K562 (cell line): ENCODE measurements around the gene VGLL1. TPM values are rescaled to one million over a fixed set of nuclear protein-coding genes. Genes with fewer than 3 reads are reported as not detected.

ENCODE experiments used
- ATAC-seq: fragments of 200-7000 bp; cut with Tn5 transposase; 3 replicates; pipeline ENCODE4 v1.9.1; 2020; ENCODE audit warnings: moderate library complexity
- BruUV-seq: library from RNA; stranded (reverse); fragments of 400-500 nt; replicated peaks from 2 replicates; lab custom pipeline; 2021; lab: Mats Ljungman, UMichigan
- CTCF ChIA-PET: fragments of 300-600 bp; formaldehyde crosslinking; extraction: SDS; loops from one replicate; lab custom pipeline; 2021; ENCODE audit warnings: low intra/inter-chr PET ratio; lab: Yijun Ruan, JAX
- POLR2A ChIA-PET: fragments of 300-600, 350-650 bp; sonication (Branson Sonifier 250); formaldehyde crosslinking; extraction: SDS; loops from one replicate; lab custom pipeline; 2021; ENCODE audit warnings: antibody characterized with exemption, inconsistent platforms; lab: Yijun Ruan, JAX
- DNase-seq, 4 experiments: peaks; one replicate each; pipeline versions ENCODE4 v3.0.0 to v3.0.0-alpha.2; 2011 to 2018; ENCODE audit warnings: low spot score in 3 of 4, mixed read lengths in 3 of 4; ENCODE audit errors: extremely low read depth in 1 of 4
- FAIRE-seq: peaks from 2 replicates; lab custom pipeline; 2011; peaks lifted over from hg19 to GRCh38; lab: Jason Lieb, UNC
- H2AFZ ChIP-seq: 2 replicates; pipeline ENCODE4 v1.6.0; 2011; ENCODE audit warnings: low read depth, low read length, control low read depth, inconsistent platforms
- H3K27ac ChIP-seq: fragments of 200-600 bp; 3 replicates; pipeline ENCODE4 v1.8.0; 2011; ENCODE audit warnings: low read depth, mild to moderate bottlenecking, control low read depth, inconsistent platforms, low read length, moderate library complexity, mixed read lengths; ENCODE audit errors: extremely low read depth
- H3K27me3 ChIP-seq, 2 experiments: fragments of 300-600 bp in 1 of 2; 2 replicates in 1 of 2; 3 replicates in 1 of 2; pipeline versions ENCODE4 v1.6.0 to v1.8.0; 2011; ENCODE audit warnings: inconsistent platforms in 2 of 2, low read length in 2 of 2, mild to moderate bottlenecking in 1 of 2, mixed read lengths in 1 of 2, moderate library complexity in 1 of 2; ENCODE audit not compliant: control insufficient read depth in 2 of 2, insufficient read depth in 2 of 2
- H3K36me3 ChIP-seq: fragments of 300-600 bp; 3 replicates; pipeline ENCODE4 v1.8.0; 2011; ENCODE audit warnings: mild to moderate bottlenecking, low read length, inconsistent platforms; ENCODE audit not compliant: control insufficient read depth, insufficient read depth
- H3K4me1 ChIP-seq, 2 experiments: fragments of 200-600 bp in 1 of 2; replicated peaks in 1 of 2; 2 replicates in 1 of 2; 3 replicates in 1 of 2; pipeline versions ENCODE4 v1.5.1 to v1.8.0; 2011; ENCODE audit warnings: inconsistent platforms in 2 of 2, low read length in 2 of 2, mild to moderate bottlenecking in 1 of 2, mixed read lengths in 1 of 2, moderate library complexity in 1 of 2; ENCODE audit not compliant: control insufficient read depth in 2 of 2, insufficient read depth in 2 of 2
- H3K4me2 ChIP-seq: 2 replicates; pipeline ENCODE4 v1.6.1; 2011; ENCODE audit warnings: low read length, control low read depth, inconsistent platforms, mixed read lengths; ENCODE audit not compliant: insufficient read depth
- H3K4me3 ChIP-seq: fragments of 200-600 bp; sonication (generic), shearing (Covaris generic); 2 replicates; pipeline ENCODE4 v1.5.1; 2016; ENCODE audit warnings: control low read depth, inconsistent platforms
- H3K79me2 ChIP-seq: fragments of 200-600 bp; 3 replicates; pipeline ENCODE4 v1.8.0; 2011; ENCODE audit warnings: low read length, inconsistent platforms; ENCODE audit not compliant: control insufficient read depth, insufficient read depth
- H3K9ac ChIP-seq, 2 experiments: 2 replicates each; pipeline versions ENCODE4 v1.6.0 to v1.6.1; 2011; ENCODE audit warnings: low read depth in 2 of 2, low read length in 2 of 2, control low read depth in 1 of 2, inconsistent platforms in 1 of 2, mild to moderate bottlenecking in 1 of 2, mixed read lengths in 1 of 2; ENCODE audit not compliant: insufficient read depth in 1 of 2
- H3K9me1 ChIP-seq: one replicate; pipeline ENCODE4 v1.6.0; 2011; ENCODE audit warnings: inconsistent platforms, mild to moderate bottlenecking, low read length, moderate library complexity; ENCODE audit not compliant: control insufficient read depth, insufficient read depth
- H3K9me3 ChIP-seq: replicated peaks from 2 replicates; pipeline ENCODE4 v1.5.1; 2011; ENCODE audit warnings: low read depth, low read length, inconsistent platforms; ENCODE audit not compliant: control insufficient read depth, insufficient read depth
- H4K20me1 ChIP-seq: replicated peaks from 2 replicates; pipeline ENCODE4 v1.6.1; 2011; ENCODE audit warnings: low read length, inconsistent platforms, mixed read lengths; ENCODE audit not compliant: control insufficient read depth, insufficient read depth
- MIER1 ChIP-seq: fragments of 450-650 bp; IDR thresholded peaks from 2 replicates; pipeline ENCODE4 v1.6.1; 2016; ENCODE audit warnings: antibody characterized with exemption, mild to moderate bottlenecking, low read depth
- MTF1 ChIP-seq: fragments of 250-450 bp; sonication (Bioruptor Pico); IDR thresholded peaks from 2 replicates; pipeline ENCODE4 v1.9.0; 2021; ENCODE audit warnings: moderate library complexity, mild to moderate bottlenecking, inconsistent platforms, borderline replicate concordance
- MYNN ChIP-seq, 2 experiments: sonication (generic); formaldehyde crosslinking in 1 of 2; IDR thresholded peaks; 2 replicates each; pipeline versions ENCODE4 v1.5.0 to v1.6.1; 2016 to 2020; ENCODE audit warnings: antibody characterized with exemption in 1 of 2, missing genetic modification reagents in 1 of 2
- POLR2AphosphoS2 ChIP-seq: IDR thresholded peaks from 2 replicates; pipeline ENCODE4 v1.6.1; 2012; ENCODE audit warnings: low read length, improper control_type of control experiment
- TGIF2 ChIP-seq: sonication (generic); formaldehyde crosslinking; IDR thresholded peaks from 2 replicates; pipeline ENCODE4 v1.8.1; 2022; ENCODE audit warnings: mild to moderate bottlenecking, missing genetic modification reagents, moderate library complexity
- WHSC1 ChIP-seq: IDR thresholded peaks from one replicate; pipeline ENCODE4 v1.6.1; 2012; ENCODE audit warnings: low read length, control low read depth, inconsistent platforms
- ZFP36 ChIP-seq: fragments of 150-350 bp; IDR thresholded peaks from 2 replicates; pipeline ENCODE4 v1.6.1; 2018; ENCODE audit warnings: low read length, low read depth; ENCODE audit not compliant: partially characterized antibody
- ZNF239 ChIP-seq: fragments of 250-450 bp; sonication (Bioruptor Pico); IDR thresholded peaks from 2 replicates; pipeline ENCODE4 v1.4.0; 2020; ENCODE audit warnings: mild to moderate bottlenecking
- ZNF717 ChIP-seq: fragments of 250-450 bp; sonication (Bioruptor Pico); IDR thresholded peaks from 2 replicates; pipeline ENCODE4 v1.5.0; 2021
- WGBS: fragments of 100-300 bp; shearing (Covaris generic); methylation state at CpG from one replicate; pipeline ENCODE4 v1.1.6; 2016; ENCODE audit warnings: low coverage, mixed read lengths; ENCODE audit not compliant: insufficient coverage; ENCODE audit errors: missing lambda C conversion rate; 5-methylcytosine and 5-hydroxymethylcytosine counted together
- in situ Hi-C: fragments of 300-500 bp; cut with MboI; formaldehyde crosslinking; loops from 4 replicates; pipeline ENCODE4 v1.15.0; 2018; ENCODE audit warnings: inconsistent platforms, mixed read lengths
- intact Hi-C: fragments of 100-400 bp; cut with micrococcal nuclease; formaldehyde crosslinking; loops from 2 replicates; pipeline ENCODE4 v1.14.2; 2022
- polyA plus RNA-seq, 8 experiments: library from polyadenylated mRNA; depleted of rRNA in 4 of 8; stranded (reverse) in 5 of 8; unstranded in 3 of 8; fragments of >200 nt; fragmentation: Nextera tagmentation in 2 of 8; fragmentation: Illumina TruSeq in 1 of 8; extraction: Ambion mirVana in 2 of 8; extraction: Trizol in 1 of 8; gene quantifications; 2 replicates each; pipeline versions ENCODE4 v1.2.1 to v1.2.3, GENCODE V29; 2011 to 2014; ENCODE audit warnings: inconsistent platforms in 1 of 8, missing spikeins in 1 of 8
- total RNA-seq, 7 experiments: library from RNA; depleted of rRNA in 6 of 7; stranded (reverse); fragments of >200 nt in 6 of 7; fragmentation: Illumina TruSeq in 2 of 7; extraction: Trizol in 2 of 7; gene quantifications; 2 replicates each; pipeline versions ENCODE4 v1.2.1 to v1.2.3, GENCODE V29; 2011 to 2021; ENCODE audit warnings: low replicate concordance in 1 of 7

VGLL1 gene
- total and polyA plus RNA-seq, 9 of the 15 experiments (the other 6 are each of a cell fraction or from before 2014, with no cell fraction given): not detected

DNA sequence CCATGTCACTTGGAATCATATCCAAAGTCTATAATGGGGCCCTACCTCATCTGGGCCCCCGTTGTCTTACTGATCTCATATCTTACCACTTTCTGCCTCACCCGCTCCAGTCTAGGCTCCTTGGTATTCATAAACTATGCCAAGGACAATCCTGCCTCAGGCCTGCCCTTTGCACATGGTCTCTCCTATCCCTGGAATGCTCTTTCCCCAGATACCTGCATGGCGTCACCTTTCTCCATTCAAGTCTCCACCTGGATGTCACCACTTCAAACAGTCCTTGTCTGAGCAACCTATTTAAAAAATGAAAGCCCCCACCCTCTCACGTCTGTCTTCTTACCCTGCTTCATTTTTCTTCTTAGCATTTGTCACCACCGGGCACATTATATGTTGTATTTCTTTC lies 8.2 kb downstream of the VGLL1 start:
- no peak for DNase-seq
- TF ChIP-seq ZNF239 (CRISPR knock-in tag) (no peak), POLR2AphosphoS2 (no peak), ZNF717 (CRISPR knock-in tag) (no peak), WHSC1 (no peak), MYNN (IDR thresholded peaks at IDR 0.05) (no peak), MYNN (CRISPR knock-in tag; IDR thresholded peaks at IDR 0.05) (no peak), ZFP36 (no peak), MTF1 (CRISPR knock-in tag) (no peak), TGIF2 (CRISPR knock-in tag) (no peak), MIER1 (no peak)
- TF ChIP-seq, all 486 proteins: peak for 0
- H3K9me3 ChIP-seq: no peaks in the 10 kb centered on the region
- no peak overlapping the region for H2AFZ ChIP-seq
- no peaks in the 10 kb centered on the region for H3K79me2 ChIP-seq
- no peak overlapping the region for H3K4me2 ChIP-seq
- H3K9me1 ChIP-seq: no peaks in the 10 kb centered on the region
- no peak for FAIRE-seq
- H3K4me1 ChIP-seq: peaks cover 0 to 8% of the 10 kb centered on the region in 2 experiments; a peak in 1 of 5 replicates
- in situ Hi-C loops: no loop called here
- ChIA-PET POLR2A (interaction anchor here (0.6 kb wide), 1 partner anchor 140 kb away, joined by 3 read pairs; no protein-coding TSS in a partner anchor), CTCF (no interaction called here)
- peaks cover 0 to 26% of the 10 kb centered on the region in 2 experiments; a peak in 4 of 5 replicates for H3K27me3 ChIP-seq
- no peak overlapping the region for H3K27ac ChIP-seq
- intact Hi-C loops: no loop called here
- no TSS peak for BruUV-seq
- H3K4me3 ChIP-seq: no peak overlapping the region
- no peak overlapping the region for H3K9ac ChIP-seq
- 0% methylated on average over 5 of the region's 5 CpGs for WGBS
- ATAC-seq: no peak
- H3K36me3 ChIP-seq: no peaks in the 10 kb centered on the region
- no peaks in the 10 kb centered on the region for H4K20me1 ChIP-seq
